Body of pancreas (tissue), 4 donors: ENCODE results near the gene CRP.

Source experiments
- POLR2A ChIP-seq, 3 donors: fragments of 450-650 bp; IDR thresholded peaks; one replicate each; pipeline ENCODE4 v1.6.1; 2016; ENCODE audit warnings: antibody characterized with exemption in 3 of 3, mild to moderate bottlenecking in 2 of 3
- TF ChIP-seq, protein P1 (sequence below), 7 experiments: fragments of 450-650 bp in 4 of 7; fragments of 200-600 bp in 3 of 7; sonication (generic) in 3 of 7; IDR thresholded peaks; one replicate each; pipeline ENCODE4 v1.5.1; 2016 to 2019; ENCODE audit warnings: antibody characterized with exemption in 7 of 7

GRCh38 chr1:159756397-159756796 lies 42.0 kb upstream of the CRP start:
- TF ChIP-seq, protein P1, sequence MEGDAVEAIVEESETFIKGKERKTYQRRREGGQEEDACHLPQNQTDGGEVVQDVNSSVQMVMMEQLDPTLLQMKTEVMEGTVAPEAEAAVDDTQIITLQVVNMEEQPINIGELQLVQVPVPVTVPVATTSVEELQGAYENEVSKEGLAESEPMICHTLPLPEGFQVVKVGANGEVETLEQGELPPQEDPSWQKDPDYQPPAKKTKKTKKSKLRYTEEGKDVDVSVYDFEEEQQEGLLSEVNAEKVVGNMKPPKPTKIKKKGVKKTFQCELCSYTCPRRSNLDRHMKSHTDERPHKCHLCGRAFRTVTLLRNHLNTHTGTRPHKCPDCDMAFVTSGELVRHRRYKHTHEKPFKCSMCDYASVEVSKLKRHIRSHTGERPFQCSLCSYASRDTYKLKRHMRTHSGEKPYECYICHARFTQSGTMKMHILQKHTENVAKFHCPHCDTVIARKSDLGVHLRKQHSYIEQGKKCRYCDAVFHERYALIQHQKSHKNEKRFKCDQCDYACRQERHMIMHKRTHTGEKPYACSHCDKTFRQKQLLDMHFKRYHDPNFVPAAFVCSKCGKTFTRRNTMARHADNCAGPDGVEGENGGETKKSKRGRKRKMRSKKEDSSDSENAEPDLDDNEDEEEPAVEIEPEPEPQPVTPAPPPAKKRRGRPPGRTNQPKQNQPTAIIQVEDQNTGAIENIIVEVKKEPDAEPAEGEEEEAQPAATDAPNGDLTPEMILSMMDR (IDR thresholded peaks at IDR 0.05) = no peak
- TF ChIP-seq POLR2A (IDR thresholded peaks at IDR 0.05) = no peak
